NCI-H128 (cell line): ENCODE measurements around the gene ATP5ME.

Source experiments
- DNase-seq: peaks from one replicate; lab custom pipeline; 2025; ENCODE audit not compliant: unreplicated experiment; lab: John Stamatoyannopoulos, UW

ATP5ME gene

GRCh38 chr4:623914-624566 is 50.0 kb downstream of the ATP5ME start:
- DNase-seq: no peak

GRCh38 chr4:622996-623913 is 50.8 kb downstream of the ATP5ME start:
- DNase-seq: no peak
